Ovary (tissue), 9 donors: ENCODE results near the gene MEI1. TPM values are rescaled to one million over a fixed set of nuclear protein-coding genes. Genes with fewer than 3 reads are reported as not detected.

ENCODE experiments used
- DNase-seq, 5 donors: peaks; one replicate each; pipeline ENCODE4 v3.0.0-alpha.2; 2019 to 2020
- H3K27ac ChIP-seq, 2 donors: fragments of 200-600 bp; one replicate each; pipeline versions ENCODE4 v1.5.1 to v1.8.0; 2019 to 2022
- H3K27me3 ChIP-seq: fragments of 200-600 bp; one replicate; pipeline ENCODE4 v1.8.0; 2022
- H3K36me3 ChIP-seq: fragments of 200-600 bp; sonication (generic); one replicate; pipeline ENCODE4 v1.5.1; 2019
- H3K4me1 ChIP-seq: one replicate; pipeline ENCODE4 v1.8.1; 2013; ENCODE audit warnings: mild to moderate bottlenecking, moderate library complexity; ENCODE audit not compliant: insufficient read depth
- H3K4me3 ChIP-seq: fragments of 200-600 bp; sonication (generic); one replicate; pipeline ENCODE4 v1.5.1; 2017
- H3K9me3 ChIP-seq, 2 donors: fragments of 200-600 bp in 1 of 2; sonication (generic) in 1 of 2; one replicate each; pipeline versions ENCODE4 v1.5.1 to v1.8.1; 2013 to 2019; ENCODE audit warnings: mild to moderate bottlenecking in 1 of 2, moderate library complexity in 1 of 2
- CTCF ChIP-seq, 3 donors: fragments of 450-650 bp in 2 of 3; fragments of 200-600 bp in 1 of 3; IDR thresholded peaks; one replicate each; pipeline versions ENCODE4 v1.5.1 to v1.8.0; 2016 to 2022; ENCODE audit warnings: antibody characterized with exemption in 3 of 3, mild to moderate bottlenecking in 1 of 3
- EP300 ChIP-seq: sonication (generic); formaldehyde crosslinking; IDR thresholded peaks from one replicate; pipeline ENCODE4 v1.6.1; 2017; ENCODE audit warnings: antibody characterized with exemption
- POLR2A ChIP-seq: fragments of 450-650 bp; IDR thresholded peaks from one replicate; pipeline ENCODE4 v1.6.1; 2017; ENCODE audit warnings: antibody characterized with exemption, mild to moderate bottlenecking, moderate library complexity
- WGBS, 3 donors: extraction: QIAGEN DNeasy Blood & Tissue Kit in 1 of 3; methylation state at CpG; one replicate each; pipeline versions ENCODE4 v1.1.5 to v1.1.7; 2013 to 2017; 5-methylcytosine and 5-hydroxymethylcytosine counted together
- intact Hi-C, 4 donors: fragments of 100-400 bp; cut with DNase I; formaldehyde crosslinking; loops; one replicate each; pipeline versions ENCODE4 v1.11.0 to v1.15.1; 2022 to 2023
- polyA plus RNA-seq, 2 donors: library from polyadenylated mRNA; stranded (reverse); fragments of 200-250 nt in 1 of 2; fragments of 350-450 nt in 1 of 2; fragmentation: Illumina TruSeq in 1 of 2; extraction: RNeasy Lipid Tissue Mini Kit (QIAGEN cat#74804) in 1 of 2; gene quantifications; one replicate each; pipeline ENCODE4 v1.2.3, GENCODE V29; 2013 to 2014
- total RNA-seq, 7 donors: library from RNA; depleted of rRNA in 2 of 7; stranded (reverse); fragments of >200 nt in 2 of 7; fragmentation: NEBNext Ultra II Directional in 3 of 7; extraction: Animal tissue kit (Norgen Biotek cat#: 25700) in 3 of 7; gene quantifications; one replicate each; pipeline versions ENCODE4 v1.1.0 to v1.2.4, GENCODE V29; 2016 to 2023
- donor health status: DM: no; HTN: no; CAD: no; lungs with moderate emphysema.
- donor health status: DM: no; HTN: no; CAD: no.
- donor health status: Bipolar disorder and iron deficiency.
- donor health status: DM: yes; HTN: yes; CAD: no.
- donor health status: DM: no; HTN: no; CAD: no.
- donor health status: DM: yes; HTN: yes; CAD: no.

MEI1 gene
- total and polyA plus RNA-seq, 9 donors, result 0.25 to 2.6 (median 1.1) TPM

- WGBS, 3 donors, result 87 to 94% (median 93%) methylated on average over 5 of the region's 5 CpGs
- TF ChIP-seq CTCF (IDR thresholded peaks at IDR 0.05) (no peak), EP300 (no peak), POLR2A (no peak)
- no peak overlapping the region for H3K27ac ChIP-seq
- intact Hi-C loops, result no loop called here
- H3K27me3 ChIP-seq, result no peaks in the 10 kb centered on the region
- no peak overlapping the region for H3K4me3 ChIP-seq
- no peaks in the 10 kb centered on the region for H3K9me3 ChIP-seq
- no peaks in the 10 kb centered on the region for H3K36me3 ChIP-seq
- H3K4me1 ChIP-seq, result no peaks in the 10 kb centered on the region
- DNase-seq, result no peak
Observed at GRCh38 chr22:41775338-41775737, 76.0 kb downstream of the MEI1 start.

GRCh38 chr22:41775976-41776375, 76.7 kb downstream of the MEI1 start:
- no peak for DNase-seq
- 51 to 60% (median 57%) methylated on average over 4 of the region's 4 CpGs for WGBS, 3 donors
- H3K4me3 ChIP-seq, result no peak overlapping the region
- TF ChIP-seq CTCF (IDR thresholded peaks at IDR 0.05) (no peak), EP300 (no peak), POLR2A (no peak)
- H3K4me1 ChIP-seq, result no peaks in the 10 kb centered on the region
- no peak overlapping the region for H3K27ac ChIP-seq
- intact Hi-C loops, result no loop called here
- no peaks in the 10 kb centered on the region for H3K9me3 ChIP-seq
- no peaks in the 10 kb centered on the region for H3K36me3 ChIP-seq
- H3K27me3 ChIP-seq, result no peaks in the 10 kb centered on the region

GRCh38 chr22:41776381-41776780, 77.1 kb downstream of the MEI1 start:
- H3K27ac ChIP-seq, result no peak overlapping the region
- no peak overlapping the region for H3K4me3 ChIP-seq
- no peaks in the 10 kb centered on the region for H3K27me3 ChIP-seq
- H3K4me1 ChIP-seq, result no peaks in the 10 kb centered on the region
- intact Hi-C loops, result no loop called here
- H3K9me3 ChIP-seq, result no peaks in the 10 kb centered on the region
- 67 to 71% (median 68%) methylated on average over 3 of the region's 3 CpGs for WGBS, 3 donors
- no peaks in the 10 kb centered on the region for H3K36me3 ChIP-seq
- no peak for TF ChIP-seq POLR2A
- TF ChIP-seq CTCF (IDR thresholded peaks at IDR 0.05), result no peak
- no peak for TF ChIP-seq EP300
- no peak for DNase-seq

- Histone ChIP-seq H3K4me3 (no peak overlapping the region), H3K27me3 (no peaks in the 10 kb centered on the region), H3K27ac (no peak overlapping the region), H3K36me3 (no peaks in the 10 kb centered on the region), H3K4me1 (no peaks in the 10 kb centered on the region), H3K9me3 (no peaks in the 10 kb centered on the region)
- 86 to 92% (median 92%) methylated on average over 2 of the region's 2 CpGs for WGBS, 3 donors
- no peak for DNase-seq
- intact Hi-C loops, result no loop called here
- TF ChIP-seq POLR2A (no peak), CTCF (IDR thresholded peaks at IDR 0.05) (no peak), EP300 (no peak)
Observed at GRCh38 chr22:41777749-41778425, 78.6 kb downstream of the MEI1 start.
